ENCODE results near the gene KCNJ16. TPM values are rescaled to one million over a fixed set of nuclear protein-coding genes. Genes with fewer than 3 reads are reported as not detected.

KCNJ16 gene
- total and polyA plus RNA-seq, 2 donors (not counting 1 experiment from before 2014, with no cell fraction given) = not detected

- Histone ChIP-seq H3K27me3 (ENCODE audit: control insufficient read depth, insufficient read depth, low read length) (no peaks in the 10 kb centered on the region), H3K4me2 (ENCODE audit: extremely low read depth, insufficient read depth, low read length) (no peak overlapping the region), H2AFZ (ENCODE audit: low read length) (no peak overlapping the region), H3K4me3 (replicated peaks in 1 of 4; ENCODE audit: control extremely low read depth in 1 of 4, insufficient read depth in 1 of 4, low read depth in 3 of 4, low read length in 4 of 4) (no peak overlapping the region), H3K79me2 (ENCODE audit: control insufficient read depth, insufficient read depth, low read length) (no peaks in the 10 kb centered on the region), H3K9me3 (ENCODE audit: control insufficient read depth, insufficient read depth, low read depth, low read length) (no peaks in the 10 kb centered on the region), H3K36me3 (ENCODE audit: control insufficient read depth, insufficient read depth, low read length) (no peaks in the 10 kb centered on the region), H3K4me1 (ENCODE audit: control insufficient read depth, extremely low read depth, insufficient read depth, low read length) (no peaks in the 10 kb centered on the region), H3K9ac (ENCODE audit: insufficient read depth, low read length) (no peak overlapping the region), H3K27ac (ENCODE audit: insufficient read depth, low read length) (no peak overlapping the region), H4K20me1 (ENCODE audit: control insufficient read depth, extremely low read depth, insufficient read depth, low read length) (no peaks in the 10 kb centered on the region)
- TF ChIP-seq EZH2 (IDR thresholded peaks at IDR 0.05; ENCODE audit: low read length, missing control alignments) = no peak
- no peak for TF ChIP-seq CTCF (conservative IDR thresholded peaks at IDR 0.05 in 1 of 2, IDR thresholded peaks at IDR 0.05 in 1 of 2; ENCODE audit: low read depth in 1 of 2, low read length in 2 of 2)
- DNase-seq (ENCODE audit: low read depth in 2 of 2) = no peak
Measured at GRCh38 chr17:70153210-70153609, 78.2 kb downstream of the KCNJ16 start.

- DNase-seq (ENCODE audit: low read depth in 2 of 2) = no peak
- Histone ChIP-seq H3K4me2 (ENCODE audit: extremely low read depth, insufficient read depth, low read length) (no peak overlapping the region), H2AFZ (ENCODE audit: low read length) (no peak overlapping the region), H3K9ac (ENCODE audit: insufficient read depth, low read length) (no peak overlapping the region), H3K4me3 (replicated peaks in 1 of 4; ENCODE audit: control extremely low read depth in 1 of 4, insufficient read depth in 1 of 4, low read depth in 3 of 4, low read length in 4 of 4) (no peak overlapping the region), H3K4me1 (ENCODE audit: control insufficient read depth, extremely low read depth, insufficient read depth, low read length) (no peaks in the 10 kb centered on the region), H3K79me2 (ENCODE audit: control insufficient read depth, insufficient read depth, low read length) (no peaks in the 10 kb centered on the region), H3K9me3 (ENCODE audit: control insufficient read depth, insufficient read depth, low read depth, low read length) (no peaks in the 10 kb centered on the region), H4K20me1 (ENCODE audit: control insufficient read depth, extremely low read depth, insufficient read depth, low read length) (no peaks in the 10 kb centered on the region), H3K36me3 (ENCODE audit: control insufficient read depth, insufficient read depth, low read length) (no peaks in the 10 kb centered on the region), H3K27me3 (ENCODE audit: control insufficient read depth, insufficient read depth, low read length) (no peaks in the 10 kb centered on the region), H3K27ac (ENCODE audit: insufficient read depth, low read length) (no peak overlapping the region)
- no peak for TF ChIP-seq CTCF (conservative IDR thresholded peaks at IDR 0.05 in 1 of 2, IDR thresholded peaks at IDR 0.05 in 1 of 2; ENCODE audit: low read depth in 1 of 2, low read length in 2 of 2)
- no peak for TF ChIP-seq EZH2 (IDR thresholded peaks at IDR 0.05; ENCODE audit: low read length, missing control alignments)
Measured at GRCh38 chr17:70157151-70157550, 82.1 kb downstream of the KCNJ16 start.

GRCh38 chr17:70158180-70158579, 83.2 kb downstream of the KCNJ16 start:
- Histone ChIP-seq H3K4me1 (ENCODE audit: control insufficient read depth, extremely low read depth, insufficient read depth, low read length) (no peaks in the 10 kb centered on the region), H3K4me3 (replicated peaks in 1 of 4; ENCODE audit: control extremely low read depth in 1 of 4, insufficient read depth in 1 of 4, low read depth in 3 of 4, low read length in 4 of 4) (no peak overlapping the region), H3K27ac (ENCODE audit: insufficient read depth, low read length) (no peak overlapping the region), H3K79me2 (ENCODE audit: control insufficient read depth, insufficient read depth, low read length) (no peaks in the 10 kb centered on the region), H3K9ac (ENCODE audit: insufficient read depth, low read length) (no peak overlapping the region), H4K20me1 (ENCODE audit: control insufficient read depth, extremely low read depth, insufficient read depth, low read length) (no peaks in the 10 kb centered on the region), H3K9me3 (ENCODE audit: control insufficient read depth, insufficient read depth, low read depth, low read length) (no peaks in the 10 kb centered on the region), H2AFZ (ENCODE audit: low read length) (no peak overlapping the region), H3K4me2 (ENCODE audit: extremely low read depth, insufficient read depth, low read length) (no peak overlapping the region), H3K27me3 (ENCODE audit: control insufficient read depth, insufficient read depth, low read length) (no peaks in the 10 kb centered on the region), H3K36me3 (ENCODE audit: control insufficient read depth, insufficient read depth, low read length) (no peaks in the 10 kb centered on the region)
- DNase-seq (ENCODE audit: low read depth in 2 of 2) = no peak
- TF ChIP-seq EZH2 (IDR thresholded peaks at IDR 0.05; ENCODE audit: low read length, missing control alignments) = no peak
- no peak for TF ChIP-seq CTCF (conservative IDR thresholded peaks at IDR 0.05 in 1 of 2, IDR thresholded peaks at IDR 0.05 in 1 of 2; ENCODE audit: low read depth in 1 of 2, low read length in 2 of 2)
